ENCODE measurements around the gene HAUS7.

GRCh38 chrX:153458476-153458875, 11.9 kb downstream of the HAUS7 start:
- TF ChIP-seq, protein P1, sequence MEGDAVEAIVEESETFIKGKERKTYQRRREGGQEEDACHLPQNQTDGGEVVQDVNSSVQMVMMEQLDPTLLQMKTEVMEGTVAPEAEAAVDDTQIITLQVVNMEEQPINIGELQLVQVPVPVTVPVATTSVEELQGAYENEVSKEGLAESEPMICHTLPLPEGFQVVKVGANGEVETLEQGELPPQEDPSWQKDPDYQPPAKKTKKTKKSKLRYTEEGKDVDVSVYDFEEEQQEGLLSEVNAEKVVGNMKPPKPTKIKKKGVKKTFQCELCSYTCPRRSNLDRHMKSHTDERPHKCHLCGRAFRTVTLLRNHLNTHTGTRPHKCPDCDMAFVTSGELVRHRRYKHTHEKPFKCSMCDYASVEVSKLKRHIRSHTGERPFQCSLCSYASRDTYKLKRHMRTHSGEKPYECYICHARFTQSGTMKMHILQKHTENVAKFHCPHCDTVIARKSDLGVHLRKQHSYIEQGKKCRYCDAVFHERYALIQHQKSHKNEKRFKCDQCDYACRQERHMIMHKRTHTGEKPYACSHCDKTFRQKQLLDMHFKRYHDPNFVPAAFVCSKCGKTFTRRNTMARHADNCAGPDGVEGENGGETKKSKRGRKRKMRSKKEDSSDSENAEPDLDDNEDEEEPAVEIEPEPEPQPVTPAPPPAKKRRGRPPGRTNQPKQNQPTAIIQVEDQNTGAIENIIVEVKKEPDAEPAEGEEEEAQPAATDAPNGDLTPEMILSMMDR (IDR thresholded peaks at IDR 0.05): no peak
- no peak for TF ChIP-seq EZH2phosphoT487 (IDR thresholded peaks at IDR 0.05)
- no peak for TF ChIP-seq EZH2 (IDR thresholded peaks at IDR 0.05)
